Ishikawa (cell line): ENCODE measurements around the gene XG.
A peak's percentile ranks its signal among the peaks of the same experiment; 100 is the strongest.

Experiments
- CEBPB ChIP-seq: IDR thresholded peaks from 2 replicates; pipeline ENCODE4 v1.6.1; 2012
- CREB1 ChIP-seq: IDR thresholded peaks from 2 replicates; pipeline ENCODE4 v1.6.1; 2012; ENCODE audit warnings: low read depth
- EGR1 ChIP-seq: IDR thresholded peaks from 2 replicates; pipeline ENCODE4 v1.6.1; 2012
- EP300 ChIP-seq: IDR thresholded peaks from 2 replicates; pipeline ENCODE4 v1.6.1; 2012; ENCODE audit warnings: borderline replicate concordance
- FOXM1 ChIP-seq: IDR thresholded peaks from 2 replicates; pipeline ENCODE4 v1.6.1; 2012; ENCODE audit warnings: low read depth, borderline replicate concordance
- MAX ChIP-seq: IDR thresholded peaks from 2 replicates; pipeline ENCODE4 v1.6.1; 2012
- NFIC ChIP-seq: IDR thresholded peaks from 2 replicates; pipeline ENCODE4 v1.6.1; 2012
- RAD21 ChIP-seq: IDR thresholded peaks from 2 replicates; pipeline ENCODE4 v1.6.1; 2012; ENCODE audit warnings: low read depth
- REST ChIP-seq: IDR thresholded peaks from 2 replicates; pipeline ENCODE4 v1.6.1; 2012; ENCODE audit warnings: low read depth, mild to moderate bottlenecking
- TAF1 ChIP-seq: IDR thresholded peaks from 2 replicates; pipeline ENCODE4 v1.6.1; 2012; ENCODE audit warnings: low read depth, mild to moderate bottlenecking
- TCF12 ChIP-seq: IDR thresholded peaks from 2 replicates; pipeline ENCODE4 v1.6.1; 2012; ENCODE audit warnings: low read depth
- TEAD4 ChIP-seq: IDR thresholded peaks from 2 replicates; pipeline ENCODE4 v1.6.1; 2012
- USF1 ChIP-seq: IDR thresholded peaks from 2 replicates; pipeline ENCODE4 v1.6.1; 2012
- YY1 ChIP-seq: IDR thresholded peaks from 2 replicates; pipeline ENCODE4 v1.6.1; 2012; ENCODE audit warnings: low read depth
- ZBTB7A ChIP-seq: IDR thresholded peaks from 2 replicates; pipeline ENCODE4 v1.6.1; 2012; ENCODE audit warnings: low read depth

The XG gene

GRCh38 chrX:2761246-2761645 is 9.4 kb downstream of the XG start:
- no peak for TF ChIP-seq TAF1
- no peak for TF ChIP-seq TEAD4
- no peak for TF ChIP-seq REST
- TF ChIP-seq NFIC: no peak
- TF ChIP-seq CREB1: no peak
- TF ChIP-seq EP300: no peak
- no peak for TF ChIP-seq CEBPB
- no peak for TF ChIP-seq ZBTB7A
- no peak for TF ChIP-seq YY1
- no peak for TF ChIP-seq TCF12
- TF ChIP-seq EGR1: no peak
- no peak for TF ChIP-seq MAX
- no peak for TF ChIP-seq RAD21

- no peak for TF ChIP-seq USF1
- no peak for TF ChIP-seq MAX
- TF ChIP-seq TAF1: no peak
- no peak for TF ChIP-seq ZBTB7A
- no peak for TF ChIP-seq CEBPB
- no peak for TF ChIP-seq EP300
- TF ChIP-seq TEAD4: no peak
- TF ChIP-seq TCF12: no peak
- TF ChIP-seq FOXM1: no peak
- no peak for TF ChIP-seq YY1
- TF ChIP-seq REST: no peak
- TF ChIP-seq CREB1: no peak
- no peak for TF ChIP-seq EGR1
These were observed 13.7 kb downstream of the XG start for GRCh38 chrX:2765549-2765830.

GRCh38 chrX:2766906-2767305 is 15.1 kb downstream of the XG start:
- TF ChIP-seq YY1: no peak
- TF ChIP-seq EP300: no peak
- TF ChIP-seq MAX: no peak
- TF ChIP-seq CEBPB: no peak
- no peak for TF ChIP-seq NFIC
- no peak for TF ChIP-seq REST
- TF ChIP-seq TEAD4: no peak
- TF ChIP-seq TAF1: no peak
- no peak for TF ChIP-seq USF1
- TF ChIP-seq EGR1: no peak
- TF ChIP-seq FOXM1: no peak
- TF ChIP-seq RAD21: no peak
- TF ChIP-seq ZBTB7A: no peak
- TF ChIP-seq TCF12: no peak
- no peak for TF ChIP-seq CREB1

GRCh38 chrX:2767631-2768455 is 16.0 kb downstream of the XG start:
- no peak for TF ChIP-seq TAF1
- TF ChIP-seq TEAD4: peak; percentile 35; the same call in 1 of the 2 replicates
- TF ChIP-seq YY1: no peak
- no peak for TF ChIP-seq CEBPB
- no peak for TF ChIP-seq TCF12
- TF ChIP-seq EP300: no peak
